Middle frontal gyrus (tissue), 1 donor: Measurements from ENCODE around the gene ETHE1.
A peak's percentile ranks its signal among the peaks of the same experiment; 100 is the strongest.
"Not testable (repeated sequence)": the region's sequence is repeated elsewhere in the genome, so short reads cannot be mapped to it uniquely, and the experiment has no call there.

Experiments used
- DNase-seq: peaks from one replicate; pipeline ENCODE4 v3.0.0-alpha.2; 2015; ENCODE audit warnings: low spot score; ENCODE audit errors: extremely low spot score

ETHE1 gene

GRCh38 chr19:43524922-43525835 lies 1.8 kb downstream of the ETHE1 start:
- no peak for DNase-seq

- not testable (repeated sequence) for DNase-seq
Measured at GRCh38 chr19:43523696-43524095, 3.3 kb downstream of the ETHE1 start.

- no peak for DNase-seq
Measured at GRCh38 chr19:43522929-43523328, 4.1 kb downstream of the ETHE1 start.

GRCh38 chr19:43519436-43520088 lies 7.4 kb downstream of the ETHE1 start:
- peak; percentile 66 for DNase-seq

GRCh38 chr19:43518051-43518450 lies 8.9 kb downstream of the ETHE1 start:
- no peak for DNase-seq

- not testable (repeated sequence) for DNase-seq
Measured at GRCh38 chr19:43512399-43512798, 14.6 kb downstream of the ETHE1 start.

- DNase-seq = no peak
Measured at GRCh38 chr19:43511324-43511723, 15.7 kb downstream of the ETHE1 start.

GRCh38 chr19:43510713-43511112 lies 16.3 kb downstream of the ETHE1 start:
- DNase-seq = no peak

GRCh38 chr19:43507880-43508279 lies 19.1 kb downstream of the ETHE1 start:
- DNase-seq = no peak

- no peak for DNase-seq
Measured at GRCh38 chr19:43506629-43507028, 20.4 kb downstream of the ETHE1 start.

- no peak for DNase-seq
Measured at GRCh38 chr19:43505941-43506340, 21.1 kb downstream of the ETHE1 start.

GRCh38 chr19:43505186-43505456 lies 21.9 kb downstream of the ETHE1 start:
- DNase-seq = no peak

GRCh38 chr19:43504426-43505185 lies 22.4 kb downstream of the ETHE1 start, which contains the start of gene PHLDB3:
TSS of gene PHLDB3 (minus strand) at chr19:43504746. CDS start at chr19:43504118, 628 bp downstream.
- DNase-seq = no peak

- DNase-seq = peak; percentile 89
Measured at GRCh38 chr19:43503501-43504425, 23.2 kb downstream of the ETHE1 start.

- DNase-seq = no peak
Measured at GRCh38 chr19:43502419-43502976, 24.5 kb downstream of the ETHE1 start.

- DNase-seq = no peak
Measured at GRCh38 chr19:43501661-43502418, 25.2 kb downstream of the ETHE1 start.

- DNase-seq = no peak
Measured at GRCh38 chr19:43499042-43499441, 28.0 kb downstream of the ETHE1 start.

- DNase-seq = no peak
Measured at GRCh38 chr19:43498233-43498842, 28.7 kb downstream of the ETHE1 start.

- no peak for DNase-seq
Measured at GRCh38 chr19:43496960-43497359, 30.0 kb downstream of the ETHE1 start.
